ENCODE data around the gene AHRR. TPM values are rescaled to one million over a fixed set of nuclear protein-coding genes. Genes with fewer than 3 reads are reported as not detected.

The AHRR gene
- total and polyA plus RNA-seq, 9 of the 15 experiments (the other 6 are each of a cell fraction or from before 2014, with no cell fraction given), result 0.06 to 1.6 (median 0.75) TPM; not detected in 1

GRCh38 chr5:443239-444151 is 122.0 kb downstream of the AHRR start (continued):
- peak; percentile 65 for TF ChIP-seq KDM5B (IDR thresholded peaks at IDR 0.05; ENCODE audit: insufficient replicate concordance, low read depth, low read length)
- no peak for TF ChIP-seq NCOR1 (IDR thresholded peaks at IDR 0.05)
- no peak for TF ChIP-seq ZNF277 (CRISPR knock-in tag; IDR thresholded peaks at IDR 0.05; ENCODE audit: borderline replicate concordance)
- peak; percentile 34; the same call in 1 of the 2 replicates for TF ChIP-seq NCOA1 (IDR thresholded peaks at IDR 0.05; ENCODE audit: low read depth)
- TF ChIP-seq ETV6 (IDR thresholded peaks at IDR 0.05; ENCODE audit: borderline replicate concordance in 1 of 2, low read depth in 2 of 2, low read length in 1 of 2), result 0 out of 4 replicates have a peak, but pooled peaks of 1 of the 2 experiments have one; percentile 16
- TF ChIP-seq ETV6 (CRISPR knock-in tag; IDR thresholded peaks at IDR 0.05; ENCODE audit: borderline replicate concordance), result no peak
- no peak for TF ChIP-seq THRA (IDR thresholded peaks at IDR 0.05)
- TF ChIP-seq MNT (conservative IDR thresholded peaks at IDR 0.05), result peak in 1 of 2 experiments; percentile 34; a peak in 2 of 4 replicates
- TF ChIP-seq ZNF740 (CRISPR knock-in tag; IDR thresholded peaks at IDR 0.05), result peak; percentile 76
- TF ChIP-seq ZNF740 (tag; IDR thresholded peaks at IDR 0.05), result no peak
- TF ChIP-seq ZFX (CRISPR knock-in tag; IDR thresholded peaks at IDR 0.05), result peak; percentile 19; the same call in 1 of the 2 replicates
- no peak for TF ChIP-seq PCBP2 (IDR thresholded peaks at IDR 0.05; ENCODE audit: low read depth, low read length, poor library complexity, severe bottlenecking)
- TF ChIP-seq ARID4B (CRISPR knock-in tag; IDR thresholded peaks at IDR 0.05), result 0 out of 2 replicates have a peak, but pooled peaks have one; percentile 15
- TF ChIP-seq SIN3A (IDR thresholded peaks at IDR 0.05; ENCODE audit: borderline replicate concordance in 2 of 2, control insufficient read depth in 1 of 2, low read depth in 2 of 2, low read length in 2 of 2), result peak in 1 of 2 experiments; percentile 81; a peak in 1 of 4 replicates
